Superior temporal gyrus (tissue), 1 donor: Measurements from ENCODE around the gene RBM19.
A peak's percentile ranks its signal among the peaks of the same experiment; 100 is the strongest.

Source experiments
- DNase-seq: peaks from one replicate; pipeline ENCODE4 v3.0.0-alpha.2; 2016; ENCODE audit errors: extremely low spot score

The RBM19 gene

GRCh38 chr12:113880988-113881962 lies 84.8 kb downstream of the RBM19 start:
- no peak for DNase-seq

- no peak for DNase-seq
Measured at GRCh38 chr12:113880326-113880725, 85.8 kb downstream of the RBM19 start.

- no peak for DNase-seq
Measured at GRCh38 chr12:113879658-113880057, 86.5 kb downstream of the RBM19 start.

- no peak for DNase-seq
Measured at GRCh38 chr12:113877607-113878006, 88.5 kb downstream of the RBM19 start.

GRCh38 chr12:113876160-113876559 lies 90.0 kb downstream of the RBM19 start:
- no peak for DNase-seq

GRCh38 chr12:113875691-113876090 lies 90.4 kb downstream of the RBM19 start:
- no peak for DNase-seq

GRCh38 chr12:113874999-113875561 lies 91.0 kb downstream of the RBM19 start:
- no peak for DNase-seq

DNA sequence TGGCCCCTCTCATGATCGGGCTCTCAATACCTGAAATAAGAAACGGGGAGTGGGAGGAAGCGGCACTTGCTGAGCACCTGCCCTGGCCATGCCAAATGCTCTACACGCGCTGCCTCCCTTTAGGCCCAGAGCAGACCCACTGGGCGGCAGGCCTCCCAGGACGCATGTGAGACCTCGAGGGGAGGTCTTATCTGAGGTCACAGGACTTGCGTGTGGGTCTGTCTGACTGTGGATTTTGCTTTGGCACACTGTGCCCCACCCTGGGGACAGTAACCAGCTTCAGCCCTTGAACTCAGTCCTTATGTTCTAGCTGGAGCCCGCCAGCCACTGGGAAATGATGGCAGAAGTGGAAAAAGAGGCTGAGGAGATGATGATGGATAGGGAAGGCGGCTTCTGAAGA lies 91.8 kb downstream of the RBM19 start:
- DNase-seq = no peak

DNA sequence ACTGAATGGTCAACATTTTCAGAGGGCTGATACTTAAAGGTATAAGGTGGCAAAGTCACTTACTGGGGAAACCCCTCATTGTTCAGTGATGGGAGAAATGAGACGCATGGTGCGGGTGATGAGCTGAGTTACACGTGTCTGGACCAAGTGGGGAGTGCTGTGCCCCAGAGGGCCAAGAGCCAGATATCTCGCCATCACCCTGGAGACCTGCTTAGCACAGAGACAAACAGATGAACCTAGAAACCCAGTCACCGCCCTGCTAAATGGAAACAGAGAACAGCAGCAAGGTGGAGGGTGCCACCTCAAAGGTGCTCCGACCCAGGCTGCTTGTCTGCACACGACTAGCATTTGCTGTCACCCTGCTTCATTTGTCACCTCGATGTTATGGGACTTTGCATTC lies 92.4 kb downstream of the RBM19 start:
- DNase-seq = no peak

- DNase-seq = no peak
Measured at GRCh38 chr12:113870890-113871289, 95.2 kb downstream of the RBM19 start.

DNA sequence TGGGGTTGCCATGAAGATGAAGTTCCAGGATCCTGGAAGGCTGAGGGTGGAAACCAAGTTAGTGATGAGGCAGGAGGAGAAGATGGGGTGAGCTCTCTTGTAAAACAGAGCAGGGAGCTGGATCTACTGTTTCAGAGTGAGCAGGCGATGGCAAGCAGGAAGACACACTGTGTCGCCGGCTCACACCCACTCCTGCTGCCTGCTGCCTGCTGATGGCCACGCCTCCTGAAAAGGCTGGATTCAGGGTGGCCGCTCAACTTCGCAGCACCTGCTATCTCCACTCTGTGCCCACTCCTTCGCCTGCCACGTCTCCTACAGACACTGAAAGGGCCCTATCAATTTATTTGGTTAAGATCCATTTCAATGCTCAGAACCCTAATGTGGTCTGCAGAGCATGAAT lies 96.1 kb downstream of the RBM19 start:
- no peak for DNase-seq

DNA sequence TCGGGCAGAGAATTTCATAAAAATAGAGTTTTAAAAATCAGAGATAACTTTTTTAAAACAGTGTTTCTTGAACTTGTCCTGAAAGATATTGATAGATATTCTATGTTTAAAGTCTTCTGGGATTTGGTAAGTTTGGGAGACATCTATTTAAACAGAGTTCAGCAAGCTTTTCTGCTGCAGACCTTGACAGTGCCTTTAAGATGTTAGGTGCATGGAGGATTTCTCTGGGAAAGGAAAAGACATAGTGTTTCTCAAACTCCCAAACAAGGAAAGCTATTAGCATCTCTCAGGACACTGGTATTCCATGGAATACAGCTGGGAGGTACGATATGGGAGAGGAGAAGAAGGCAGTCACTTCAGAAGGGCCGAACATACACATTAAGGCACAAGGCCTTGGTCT lies 97.8 kb downstream of the RBM19 start:
- DNase-seq = no peak

DNA sequence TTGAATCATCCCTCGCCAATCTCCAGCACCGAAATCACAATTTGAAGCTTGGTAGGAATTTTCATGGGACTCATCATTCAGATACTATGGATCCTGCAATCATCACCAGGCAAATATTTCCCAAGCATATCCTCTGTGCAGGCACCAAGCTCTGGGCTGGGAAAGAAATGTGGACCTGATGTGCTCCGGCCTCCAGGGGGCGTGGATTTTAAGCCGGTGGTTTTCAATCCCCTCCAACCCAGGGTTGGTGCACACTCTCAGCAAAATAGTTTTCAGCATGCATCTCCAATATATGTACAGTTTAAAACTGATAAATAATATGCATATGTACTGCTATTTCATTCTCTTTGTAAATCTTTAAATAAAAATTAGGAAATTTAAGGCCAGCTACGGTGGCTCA lies 98.9 kb downstream of the RBM19 start:
- DNase-seq = no peak

DNA sequence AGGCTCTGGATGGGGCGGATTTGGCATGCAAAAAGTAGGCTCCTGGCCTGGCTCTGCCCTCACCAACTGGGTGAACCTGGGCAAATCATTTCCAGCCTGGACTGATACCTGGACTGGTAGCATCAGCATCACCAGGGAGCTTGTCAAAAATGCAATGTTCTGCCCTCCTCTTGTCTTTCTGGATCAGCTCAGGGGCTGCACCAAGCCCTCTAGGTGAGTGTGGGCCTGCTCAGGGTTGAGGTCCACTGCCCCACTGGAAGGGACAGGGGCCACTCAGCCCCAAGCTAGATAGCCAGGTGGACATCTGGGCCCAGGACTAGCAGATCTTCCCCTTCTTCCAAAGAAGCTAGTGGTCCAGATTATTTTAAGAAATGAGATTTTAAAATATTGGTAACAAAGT lies 99.6 kb downstream of the RBM19 start:
- no peak for DNase-seq

GRCh38 chr12:113863455-113863845 lies 102.7 kb downstream of the RBM19 start:
- DNase-seq = peak; percentile 23

DNA sequence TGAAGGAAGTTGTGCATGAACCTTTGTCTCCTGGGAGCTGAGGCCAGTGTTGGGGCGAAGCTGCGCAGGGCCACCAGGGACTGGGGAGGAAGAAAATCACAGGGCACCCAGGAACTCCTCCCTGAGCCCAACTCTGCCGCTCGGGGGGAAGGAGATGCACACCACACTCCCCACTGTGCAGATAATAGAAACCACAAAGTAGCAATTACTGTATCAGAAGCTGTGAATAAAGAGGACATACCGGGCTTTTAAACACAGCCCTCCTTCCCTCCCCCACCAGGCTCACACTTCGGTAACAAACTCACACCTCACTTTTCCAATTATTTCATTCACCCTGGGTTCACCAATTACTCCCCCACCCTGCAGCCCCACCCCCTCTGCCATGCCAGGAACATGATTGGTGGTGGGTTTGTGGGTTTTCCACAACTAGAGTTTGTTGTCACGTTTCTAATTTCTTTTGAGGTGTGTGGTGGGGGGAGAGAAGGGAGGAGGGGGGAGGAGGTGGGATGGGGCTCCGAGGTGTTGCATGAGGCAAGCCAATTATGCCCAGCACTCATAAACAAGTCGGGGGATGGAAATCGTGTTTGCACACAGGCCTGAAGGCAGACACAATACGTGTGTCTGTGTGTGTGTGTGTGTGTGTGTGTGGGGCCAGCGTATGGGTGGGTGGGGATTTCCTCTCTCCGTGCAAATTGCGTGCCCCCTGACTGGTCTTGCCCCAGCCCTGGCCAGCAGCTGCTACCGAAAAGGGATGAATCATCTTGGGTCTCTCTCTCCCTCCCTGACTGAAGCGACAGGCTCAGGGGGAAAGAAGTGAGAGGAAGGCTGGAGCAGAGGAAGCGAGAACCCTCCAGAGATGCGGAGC lies 103.3 kb downstream of the RBM19 start:
- no peak for DNase-seq

DNA sequence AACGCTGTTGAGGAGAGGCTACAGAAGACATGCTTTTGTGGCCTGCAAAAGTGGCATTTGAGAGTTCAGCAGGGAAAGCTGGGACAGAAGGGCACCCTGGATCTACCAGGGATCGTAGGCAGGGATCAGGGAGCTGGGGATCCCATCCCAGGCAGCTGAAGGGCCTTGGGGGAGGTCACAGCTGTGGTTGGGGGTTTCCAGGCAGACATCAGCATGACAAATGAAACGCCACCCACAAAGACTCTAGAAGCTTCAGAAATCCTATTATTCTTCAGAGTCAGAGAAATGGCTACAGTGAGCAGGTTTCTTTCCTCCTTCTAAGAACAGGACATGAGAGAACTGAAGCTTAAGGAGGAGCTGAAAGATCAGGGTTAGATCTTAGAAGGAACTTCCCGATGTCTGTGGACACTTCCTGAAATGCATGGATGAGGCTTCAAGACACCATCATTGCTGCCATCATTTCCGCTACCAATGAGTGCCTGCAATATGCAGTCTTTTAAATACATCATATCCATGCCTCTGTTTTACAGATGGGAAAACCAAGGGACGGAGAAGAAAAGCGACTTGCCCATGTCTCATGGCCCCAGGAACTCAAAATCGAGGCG lies 104.3 kb downstream of the RBM19 start:
- DNase-seq = no peak

- DNase-seq = no peak
Measured at GRCh38 chr12:113860950-113861349, 105.2 kb downstream of the RBM19 start.

DNA sequence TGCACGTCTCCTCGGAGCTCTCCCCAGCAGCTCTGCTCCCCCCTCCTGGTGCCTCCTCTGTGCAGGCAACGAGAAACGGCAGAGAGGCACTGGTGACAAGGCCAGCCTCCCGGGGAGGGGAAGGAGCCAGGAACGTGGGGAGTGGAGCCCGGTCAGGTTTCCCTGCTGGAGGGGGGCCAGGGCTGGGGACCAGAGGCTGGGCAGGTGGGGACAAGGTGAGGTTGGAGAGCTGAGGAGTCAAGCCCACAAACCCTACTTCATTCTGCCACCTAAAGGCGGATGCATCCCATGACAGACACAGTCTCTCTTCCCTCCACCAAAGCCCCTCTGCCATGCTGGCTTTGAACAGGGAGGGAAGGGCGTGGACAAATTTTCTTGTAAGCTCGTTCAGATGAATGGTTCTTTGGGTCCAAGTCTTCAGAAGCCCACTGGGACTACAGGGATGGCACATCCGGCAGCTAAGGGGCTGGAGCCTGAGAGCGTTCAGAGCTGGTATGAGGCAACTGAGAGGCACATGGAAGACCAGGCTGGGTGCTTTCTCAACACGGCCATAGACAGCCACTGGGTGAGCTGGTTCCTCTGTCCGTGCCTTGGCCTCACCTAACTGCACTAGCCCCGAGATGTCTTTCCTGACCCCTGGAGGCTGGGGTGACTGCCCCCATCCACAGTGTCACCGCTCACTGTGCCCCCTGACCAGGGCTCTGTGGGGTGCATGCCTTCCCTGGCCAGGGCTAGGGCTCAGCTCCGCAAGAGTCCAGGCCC lies 105.9 kb downstream of the RBM19 start:
- DNase-seq = no peak

- no peak for DNase-seq
Measured at GRCh38 chr12:113858841-113859386, 107.2 kb downstream of the RBM19 start.

GRCh38 chr12:113857371-113857770 lies 108.8 kb downstream of the RBM19 start:
- DNase-seq = no peak
